ENCODE results near the gene GFY.
A peak's percentile ranks its signal among the peaks of the same experiment; 100 is the strongest.
"Not testable (repeated sequence)": the region's sequence is repeated elsewhere in the genome, so short reads cannot be mapped to it uniquely, and the experiment has no call there.

The GFY gene

DNA sequence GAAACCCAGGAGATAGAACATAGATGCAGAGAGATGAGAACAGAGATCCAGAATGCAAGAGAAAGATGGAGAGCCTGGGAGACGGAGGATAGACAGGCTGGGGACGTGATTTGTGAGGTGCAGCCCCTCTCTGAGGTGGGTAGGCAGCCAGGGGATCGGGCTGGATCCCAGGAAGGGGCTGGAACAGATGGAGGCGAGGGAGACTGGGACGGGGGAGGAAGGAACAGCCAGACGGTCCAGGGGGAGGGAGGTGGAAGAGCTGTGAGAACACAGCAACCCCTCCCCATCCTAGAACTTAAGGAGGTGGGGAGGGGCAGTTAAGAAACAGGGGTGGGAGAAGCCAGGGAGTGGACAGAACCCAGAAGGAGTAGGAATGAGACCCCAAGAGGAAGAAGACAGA, 13.1 kb downstream of the GFY start:
- no peak for DNase-seq
- in situ Hi-C loops (cut with HindIII; ENCODE audit: low pct_ligation_motif_present, low pct_unique_long_range_greater_than_20kb, low sequenced_read_pairs): no loop called here

DNA sequence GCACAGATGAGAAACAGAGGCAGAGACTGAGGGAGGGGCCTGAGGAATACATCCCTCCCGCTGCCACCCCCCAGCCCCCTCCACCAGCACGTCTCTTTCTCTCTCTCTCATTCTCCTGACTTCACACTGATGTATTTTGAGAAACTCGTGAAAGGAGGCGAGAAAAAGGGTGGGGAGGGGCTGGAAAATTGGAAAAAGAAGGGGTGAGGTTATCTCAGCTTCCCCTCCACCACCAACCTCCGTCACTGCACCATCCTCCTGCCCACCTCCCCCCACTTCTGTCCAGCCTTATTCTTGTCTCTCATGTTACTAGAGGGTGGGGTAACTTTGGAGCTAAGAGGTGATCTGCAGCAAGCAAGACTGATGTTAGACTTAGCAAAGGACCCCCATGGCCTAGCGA, 14.6 kb downstream of the GFY start:
- in situ Hi-C loops (cut with HindIII; ENCODE audit: low pct_ligation_motif_present, low pct_unique_long_range_greater_than_20kb, low sequenced_read_pairs): no loop called here

DNA sequence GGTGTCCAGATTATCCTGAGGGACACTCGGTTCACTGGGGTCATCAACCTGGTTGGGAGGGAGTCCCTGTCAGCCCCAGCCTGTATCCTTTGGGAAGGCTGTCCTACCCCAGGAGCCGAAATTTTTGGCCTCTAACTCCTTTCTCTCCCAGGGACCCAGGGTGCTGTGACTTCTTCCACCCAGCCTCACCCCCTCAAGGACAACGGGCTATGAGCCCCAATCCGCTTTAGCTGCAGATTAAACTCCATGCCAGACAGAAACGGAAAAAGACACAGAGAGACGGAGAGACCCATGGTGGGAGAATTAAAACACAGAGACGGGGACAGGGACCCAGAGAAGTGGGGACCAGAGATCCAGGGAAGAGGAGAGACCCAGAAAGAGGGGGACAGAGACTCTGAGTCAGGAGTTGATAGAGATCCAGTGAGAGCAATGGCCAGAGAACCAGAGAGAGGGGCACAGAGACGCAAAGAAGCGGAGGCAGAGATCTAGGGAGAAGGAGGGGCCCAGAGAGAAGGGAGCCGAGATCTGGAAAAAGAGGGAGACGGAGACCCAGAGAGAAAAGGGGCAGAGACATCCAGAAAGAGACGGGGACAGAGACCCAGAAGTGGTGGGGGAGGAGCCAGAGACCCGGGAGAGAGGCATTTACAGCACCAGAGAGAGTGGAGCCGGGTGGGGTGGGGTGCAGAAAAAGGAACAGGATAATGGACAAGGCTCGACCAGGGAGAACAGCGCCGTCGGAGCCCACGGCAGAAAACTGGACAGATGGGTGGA, 15.4 kb downstream of the GFY start:
- DNase-seq: no peak
- in situ Hi-C loops (cut with HindIII; ENCODE audit: low pct_ligation_motif_present, low pct_unique_long_range_greater_than_20kb, low sequenced_read_pairs): no loop called here

More for the DNA sequence above, 14.6 kb downstream of the GFY start:
- no peak for DNase-seq

DNA sequence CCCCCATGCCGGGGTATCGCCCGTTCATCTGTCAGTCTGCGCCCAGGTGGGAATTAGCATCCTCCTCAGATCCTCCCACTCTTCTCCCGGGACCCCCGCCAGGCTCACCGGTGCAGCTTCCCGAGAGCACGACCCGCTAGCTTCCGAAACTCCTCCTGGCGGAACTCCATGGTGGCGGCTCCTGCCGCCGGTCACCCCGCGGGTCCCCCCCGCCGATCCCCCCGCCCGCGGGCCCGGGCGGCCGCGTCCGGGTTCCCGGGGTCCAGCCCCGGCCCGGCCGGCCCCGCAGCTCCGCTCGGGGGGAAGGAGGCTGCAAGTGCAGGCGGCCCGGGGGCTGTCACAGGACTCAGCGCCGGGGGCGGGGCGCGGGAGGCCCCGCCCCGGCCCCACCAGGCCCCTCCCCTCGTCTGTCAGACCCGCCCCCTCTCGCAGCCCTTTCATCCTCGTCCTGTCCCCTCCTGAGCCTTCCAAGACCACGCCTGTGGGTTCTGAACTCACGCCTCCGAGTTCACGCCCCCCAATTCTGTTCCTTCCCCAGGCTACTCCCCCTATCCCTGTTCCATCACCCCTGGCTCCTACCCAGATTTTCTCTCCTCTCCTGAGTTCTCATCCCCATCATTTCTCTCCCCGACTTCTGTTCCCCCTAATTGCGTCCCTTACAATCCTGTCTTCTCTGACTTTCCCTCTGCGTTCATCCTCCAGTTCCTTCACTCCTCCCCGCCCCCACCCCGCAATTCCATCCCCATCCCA, 16.2 kb downstream of the GFY start, which contains the start of gene SLC17A7:
Gene SLC17A7 (minus strand): TSS at position 318 of the 750 bp plus-strand sequence. CDS start 148 bp downstream, at position 170.
- in situ Hi-C loops (cut with HindIII; ENCODE audit: low pct_ligation_motif_present, low pct_unique_long_range_greater_than_20kb, low sequenced_read_pairs): no loop called here
- DNase-seq: peak; percentile 32

DNA sequence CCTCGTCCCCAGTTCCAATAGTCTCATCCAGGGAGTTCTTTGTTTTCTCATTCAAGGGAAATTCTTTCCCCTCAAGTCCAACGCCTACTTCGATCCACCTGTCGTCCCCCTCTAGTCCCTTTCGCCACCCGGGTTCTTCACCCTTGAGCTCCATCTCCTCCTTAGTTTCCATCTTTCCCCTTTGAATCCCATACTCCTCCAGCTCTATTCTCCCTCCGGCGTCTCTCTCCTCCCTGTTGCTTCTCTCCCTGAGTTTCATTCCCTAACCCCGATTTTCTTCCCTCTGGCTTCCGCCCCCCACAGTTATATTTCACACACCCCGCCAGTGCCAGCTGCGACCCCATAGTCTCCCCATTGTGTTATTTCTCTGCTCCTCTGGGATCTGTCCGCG, 16.8 kb downstream of the GFY start:
- in situ Hi-C loops (cut with HindIII; ENCODE audit: low pct_ligation_motif_present, low pct_unique_long_range_greater_than_20kb, low sequenced_read_pairs): no loop called here
- DNase-seq: no peak

DNA sequence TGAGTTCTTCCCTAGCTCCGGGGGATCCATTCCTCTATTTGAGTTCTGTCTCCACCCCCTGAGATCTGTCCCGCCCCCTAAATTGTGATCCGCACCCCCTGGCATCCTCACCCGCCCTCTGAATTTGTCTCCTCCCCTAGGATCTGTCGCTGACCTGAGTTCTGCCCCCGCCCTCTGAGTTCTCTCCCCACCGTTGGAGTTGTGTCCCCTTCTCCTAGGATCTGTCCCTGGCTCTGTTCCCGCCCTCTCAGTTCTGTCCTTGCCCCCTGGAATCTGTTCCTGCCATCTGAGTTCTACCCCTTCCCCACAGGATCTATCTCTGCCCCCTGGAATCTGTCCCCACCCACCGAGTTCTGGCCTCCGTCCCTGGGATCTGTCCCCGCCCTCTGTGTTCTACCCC, 17.2 kb downstream of the GFY start:
- peak; percentile 45 for DNase-seq
- in situ Hi-C loops (cut with HindIII; ENCODE audit: low pct_ligation_motif_present, low pct_unique_long_range_greater_than_20kb, low sequenced_read_pairs): no loop called here

DNA sequence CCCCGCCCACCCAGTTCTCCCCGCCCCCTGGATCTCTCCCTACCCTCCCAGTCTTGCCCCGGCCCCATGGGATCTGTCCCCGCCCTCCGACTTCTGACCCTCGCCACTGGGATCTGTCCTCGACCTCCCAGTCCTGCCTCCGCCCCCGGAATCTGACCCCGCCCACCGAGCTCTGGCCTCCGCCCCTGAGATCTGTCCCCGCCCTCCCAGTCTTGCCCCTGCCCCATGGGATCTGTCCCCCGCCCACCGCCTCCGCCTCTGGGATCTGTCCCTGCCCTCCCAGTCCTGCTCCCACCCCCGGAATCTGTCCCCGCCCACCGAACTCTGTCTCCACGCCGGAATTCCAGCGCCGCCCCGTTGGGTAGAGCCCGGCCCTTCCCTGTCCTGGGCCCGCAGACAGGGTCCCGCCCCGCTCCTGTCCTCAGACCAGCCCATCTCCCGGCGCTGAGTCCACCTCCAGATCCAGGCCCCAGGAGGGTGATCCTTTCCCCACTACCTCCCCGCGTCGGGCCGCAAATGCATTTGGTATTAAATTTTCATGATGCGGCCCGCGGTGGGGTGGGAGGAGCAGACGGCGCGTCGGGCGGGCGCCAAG, 17.7 kb downstream of the GFY start:
- in situ Hi-C loops (cut with HindIII; ENCODE audit: low pct_ligation_motif_present, low pct_unique_long_range_greater_than_20kb, low sequenced_read_pairs): no loop called here
- peak; percentile 91 for DNase-seq

DNA sequence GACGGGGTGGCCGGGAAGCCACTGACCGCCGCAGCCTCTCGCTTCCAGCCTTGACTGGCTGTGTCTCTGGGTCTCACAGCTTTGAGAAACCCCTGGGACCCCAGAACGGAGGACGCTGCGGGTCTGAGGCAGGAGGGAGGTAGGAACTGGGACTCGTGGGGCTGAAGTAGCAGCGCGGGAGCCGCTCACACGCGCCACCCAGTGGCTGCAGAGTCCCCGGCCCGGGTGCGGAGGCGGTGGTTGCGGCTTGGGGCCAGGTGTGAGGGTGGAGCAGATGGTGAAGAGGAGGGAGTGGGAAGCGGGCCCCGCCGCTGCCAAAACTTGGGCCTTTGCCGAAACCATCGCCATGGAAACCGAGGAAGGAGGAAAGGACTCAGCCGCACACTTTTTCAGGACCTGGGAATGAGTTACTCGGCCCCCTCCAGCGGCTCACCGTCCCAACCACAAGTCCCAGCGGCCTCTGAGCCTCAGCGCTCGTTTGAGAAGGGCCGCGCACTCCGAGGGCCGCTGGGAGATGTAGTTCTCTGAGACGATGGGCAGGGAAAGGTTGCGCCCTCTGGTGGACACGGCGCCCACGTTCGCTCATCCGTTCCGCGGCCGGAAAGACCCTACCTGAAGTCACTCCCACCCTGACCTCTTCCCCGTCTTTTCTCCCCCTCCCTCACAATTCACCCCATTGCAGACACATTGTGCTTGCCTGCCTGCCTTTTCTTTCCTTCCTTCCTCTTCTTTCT, 18.3 kb downstream of the GFY start:
- in situ Hi-C loops (cut with HindIII; ENCODE audit: low pct_ligation_motif_present, low pct_unique_long_range_greater_than_20kb, low sequenced_read_pairs): no loop called here
- DNase-seq: peak; percentile 91

DNA sequence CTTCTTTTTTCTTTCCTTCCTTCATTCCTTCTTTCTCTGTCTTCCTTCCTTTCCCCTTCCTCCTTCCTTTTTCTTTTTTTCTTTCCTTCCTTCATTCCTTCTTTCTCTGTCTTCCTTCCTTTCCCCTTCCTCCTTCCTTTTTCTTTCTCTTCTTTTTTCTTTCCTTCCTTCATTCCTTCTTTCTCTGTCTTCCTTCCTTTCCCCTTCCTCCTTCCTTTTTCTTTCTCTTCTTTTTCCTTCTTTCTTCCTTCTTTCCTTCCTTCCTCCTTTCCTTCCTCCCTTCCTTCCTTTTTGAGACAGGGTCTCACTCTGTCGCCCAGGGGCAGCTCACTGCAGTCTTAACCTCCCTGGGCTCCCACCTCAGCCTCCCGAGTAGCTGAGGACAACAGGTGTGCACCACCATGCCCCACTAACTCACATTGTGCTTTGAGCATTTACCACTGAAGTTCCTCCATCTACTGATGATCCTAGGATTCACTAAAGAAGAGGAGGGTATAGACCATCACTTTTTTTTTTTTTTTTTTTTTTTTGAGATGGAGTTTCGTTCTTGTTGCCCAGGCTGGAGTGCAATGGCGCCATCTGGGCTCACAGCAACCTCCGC, 19.0 kb downstream of the GFY start:
- DNase-seq; in situ Hi-C loops (cut with HindIII; ENCODE audit: low pct_ligation_motif_present, low pct_unique_long_range_greater_than_20kb, low sequenced_read_pairs): not testable (repeated sequence)

DNA sequence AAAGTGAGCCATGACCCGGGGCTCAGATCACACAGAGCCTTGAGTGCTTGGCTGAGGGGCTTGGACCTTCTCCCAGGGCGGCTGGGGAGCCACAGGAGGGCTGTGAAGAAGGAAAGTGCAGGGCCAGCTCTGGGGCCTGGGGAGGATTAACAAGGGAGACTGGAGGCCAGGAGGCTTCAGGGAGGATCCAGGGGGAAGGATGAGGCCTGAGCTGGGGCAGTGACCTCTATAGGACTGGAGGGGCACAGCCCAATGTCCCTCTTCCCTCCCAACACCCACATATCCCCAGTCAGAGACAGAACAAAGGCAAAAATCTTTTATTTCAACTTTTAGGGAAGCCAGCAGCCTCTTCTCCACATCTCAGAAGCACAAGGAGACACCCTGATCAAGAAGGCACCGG, 20.8 kb downstream of the GFY start:
- in situ Hi-C loops (cut with HindIII; ENCODE audit: low pct_ligation_motif_present, low pct_unique_long_range_greater_than_20kb, low sequenced_read_pairs): no loop called here
- no peak for DNase-seq

DNA sequence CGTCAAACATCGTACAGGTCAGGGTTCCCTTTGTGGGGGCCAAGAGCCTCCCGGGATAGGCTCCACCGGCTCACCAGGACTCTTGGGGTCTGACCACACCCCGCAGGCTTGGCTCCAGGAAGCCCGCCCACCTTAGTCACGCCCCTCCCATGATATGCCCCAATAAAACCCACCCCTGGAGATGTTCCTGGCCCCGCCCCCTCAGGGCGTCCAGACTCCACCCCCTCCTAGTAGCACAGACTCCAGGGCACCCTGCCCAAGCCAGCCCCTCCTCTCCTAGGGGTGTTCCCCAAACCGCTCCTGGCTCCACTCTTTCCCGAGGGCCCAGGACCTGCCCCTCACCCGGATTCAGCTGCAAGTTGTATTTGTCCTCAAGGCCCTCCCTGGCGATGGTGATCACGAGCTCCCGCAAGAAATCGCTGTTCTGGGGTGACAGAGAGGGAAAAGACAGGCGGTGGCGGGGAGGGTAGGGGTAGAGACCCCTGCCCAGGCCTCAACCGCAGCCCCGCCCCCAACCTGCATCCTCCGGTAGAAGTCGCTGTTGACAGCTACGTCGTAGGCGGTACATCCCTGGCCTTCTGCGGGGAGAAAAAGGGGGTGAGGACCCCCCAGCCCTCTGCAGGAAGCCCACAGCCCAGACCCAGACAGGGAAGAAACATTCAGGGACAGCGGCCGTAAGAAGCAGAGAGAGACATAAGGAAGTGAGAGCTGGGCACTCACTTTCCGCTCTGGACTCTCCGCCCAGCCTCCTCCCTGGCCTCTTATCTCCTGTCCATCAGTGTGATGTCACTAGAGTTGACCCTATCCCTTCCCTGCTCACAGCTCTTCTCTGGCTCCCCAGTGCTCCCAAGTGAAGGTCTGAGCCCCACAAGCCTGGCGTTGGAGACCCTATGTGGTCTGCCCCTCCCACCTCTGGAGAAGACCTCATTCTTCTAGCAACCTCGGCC, 22.6 kb downstream of the GFY start:
- peak; percentile 22 for DNase-seq
- in situ Hi-C loops (cut with HindIII; ENCODE audit: low pct_ligation_motif_present, low pct_unique_long_range_greater_than_20kb, low sequenced_read_pairs): no loop called here

DNA sequence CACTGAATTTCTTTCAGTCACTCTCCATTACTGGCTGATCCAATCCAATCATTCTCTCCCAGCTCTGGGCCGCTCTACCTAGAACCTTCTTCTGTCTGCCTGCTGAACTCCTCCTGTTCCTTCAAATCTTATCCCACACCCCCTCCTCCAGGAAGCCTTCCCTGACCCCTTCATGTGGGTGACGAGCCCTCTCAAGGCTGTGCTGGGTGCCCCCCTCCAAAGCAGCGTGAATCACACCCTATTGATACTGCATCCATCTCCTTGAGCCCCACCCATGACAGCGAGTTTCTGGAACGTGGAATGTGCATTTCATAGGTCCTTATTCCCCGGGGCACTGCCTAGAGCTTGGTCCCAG, 23.2 kb downstream of the GFY start:
- in situ Hi-C loops (cut with HindIII; ENCODE audit: low pct_ligation_motif_present, low pct_unique_long_range_greater_than_20kb, low sequenced_read_pairs): no loop called here
- no peak for DNase-seq

DNA sequence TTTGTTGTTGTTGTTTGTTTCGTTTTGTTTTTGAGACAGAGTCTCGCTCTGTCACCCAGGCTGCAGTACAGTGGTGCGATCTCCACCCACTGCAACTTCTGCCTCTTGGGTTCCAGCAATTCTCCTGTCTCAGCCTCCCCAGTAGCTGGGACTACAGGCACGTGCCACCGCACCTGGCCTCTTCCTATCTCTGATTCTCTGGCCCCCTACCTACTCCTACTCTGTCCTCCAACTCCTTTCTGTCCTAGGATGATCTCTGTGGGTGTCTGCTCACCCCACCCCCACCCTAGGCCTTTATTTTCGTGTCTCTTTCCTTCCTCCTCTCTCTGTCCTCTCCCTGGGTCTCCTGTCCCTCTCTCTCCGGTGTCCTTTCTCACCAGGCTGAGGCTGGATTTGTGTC, 25.2 kb downstream of the GFY start:
- in situ Hi-C loops (cut with HindIII; ENCODE audit: low pct_ligation_motif_present, low pct_unique_long_range_greater_than_20kb, low sequenced_read_pairs): no loop called here
- DNase-seq: no peak

DNA sequence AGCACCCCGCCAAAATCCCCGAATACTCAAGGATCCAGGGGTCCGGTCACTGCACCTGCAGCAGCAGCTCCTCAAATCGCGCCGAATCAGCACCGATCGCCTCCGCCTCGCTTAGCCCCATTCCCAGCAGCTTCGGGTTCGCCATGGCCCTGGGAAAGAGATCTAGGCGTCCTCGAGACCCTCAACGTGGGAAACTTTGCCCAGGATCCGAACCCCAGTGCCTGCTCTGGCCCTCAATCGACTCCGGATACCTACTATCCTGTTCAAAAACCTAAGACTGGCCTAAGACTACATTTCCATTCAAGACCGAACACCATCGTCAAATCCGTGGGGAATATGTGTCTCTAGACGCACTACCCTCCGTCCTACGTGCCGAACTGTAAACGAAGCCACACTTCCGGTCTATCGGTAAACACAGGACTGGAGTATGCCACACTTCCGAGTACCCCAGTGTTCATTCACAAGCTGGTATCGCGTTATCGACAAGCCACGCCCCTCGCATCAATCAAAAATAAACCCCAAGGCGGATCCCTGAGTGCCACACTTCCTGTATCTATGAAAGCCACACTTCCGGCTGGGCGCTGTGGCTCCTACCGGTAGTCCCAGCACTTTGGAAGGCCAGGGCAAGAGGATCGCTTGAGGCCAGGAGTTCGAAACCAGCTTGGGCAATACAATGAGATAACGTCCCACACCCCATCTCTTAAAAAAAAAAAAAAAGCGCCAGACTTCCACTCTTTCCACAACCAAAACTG, 26.4 kb downstream of the GFY start, which contains the start of gene PIH1D1:
Gene PIH1D1 (minus strand): TSS at position 385 of the 752 bp plus-strand sequence. CDS start 240 bp downstream, at position 145.
- DNase-seq: peak; percentile 98
- in situ Hi-C loops (cut with HindIII; ENCODE audit: low pct_ligation_motif_present, low pct_unique_long_range_greater_than_20kb, low sequenced_read_pairs): no loop called here

DNA sequence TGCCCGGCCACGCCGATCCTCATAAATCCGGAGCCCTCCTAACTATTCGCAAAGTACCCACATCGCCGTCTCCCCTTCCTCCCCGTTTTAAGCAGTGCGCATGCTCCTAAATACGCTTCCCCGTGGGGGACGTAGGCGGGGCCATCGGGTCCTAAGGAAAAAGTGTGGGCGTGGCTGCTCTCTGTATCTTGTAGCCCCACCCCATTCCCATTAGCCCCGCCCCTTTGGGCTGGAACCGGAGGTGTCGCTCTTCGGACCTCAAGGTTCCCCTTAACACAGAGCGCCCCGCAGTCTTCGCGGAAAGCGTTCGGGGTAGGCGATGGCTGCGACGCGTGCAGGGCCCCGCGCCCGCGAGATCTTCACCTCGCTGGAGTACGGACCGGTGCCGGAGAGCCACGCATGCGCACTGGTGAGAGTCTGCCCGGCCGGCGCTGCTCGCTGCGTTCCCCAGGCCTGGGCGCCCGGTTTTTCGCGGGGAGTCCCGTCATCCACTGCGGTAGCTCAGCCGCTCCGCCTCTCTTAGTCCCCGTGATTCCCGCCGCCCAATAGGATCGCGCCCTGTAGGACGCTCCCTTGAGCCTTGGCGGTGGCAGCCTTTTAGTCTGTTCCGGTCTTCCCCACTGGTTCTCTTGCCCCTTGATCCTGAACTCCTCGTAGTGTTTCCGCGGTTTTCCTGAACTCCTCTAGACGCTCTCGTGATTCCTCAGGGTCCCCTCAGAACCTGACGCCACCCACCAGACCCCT, 28.0 kb downstream of the GFY start, which contains the start of gene ALDH16A1:
Gene ALDH16A1 (plus strand): TSS at position 213 of the 744 bp plus-strand sequence. CDS start 107 bp downstream, at position 320.
- in situ Hi-C loops (cut with HindIII; ENCODE audit: low pct_ligation_motif_present, low pct_unique_long_range_greater_than_20kb, low sequenced_read_pairs): no loop called here
- DNase-seq: peak; percentile 96

DNA sequence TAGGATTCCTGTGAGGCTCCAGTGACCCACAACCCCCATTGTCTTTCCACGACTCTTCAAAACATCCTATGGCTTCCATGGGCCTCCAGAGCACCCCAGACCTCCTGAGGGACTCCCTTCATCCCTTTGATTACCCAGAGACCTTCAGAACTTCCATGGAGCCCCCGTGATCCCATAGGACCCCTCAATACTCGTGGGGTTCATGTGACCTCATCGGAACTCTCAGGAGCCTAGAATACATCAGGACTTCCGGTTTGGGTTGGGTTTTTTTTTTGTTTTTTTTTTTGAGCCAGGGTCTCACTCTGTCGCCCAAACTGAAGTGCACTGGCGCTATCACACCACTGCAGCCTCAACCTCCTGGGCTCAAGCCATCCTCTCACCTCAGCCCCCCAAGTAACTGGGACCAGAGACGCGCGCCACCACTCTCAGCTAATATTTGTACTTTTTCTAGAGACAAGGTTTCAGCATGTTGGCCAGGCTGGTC, 28.6 kb downstream of the GFY start:
- DNase-seq: no peak
- in situ Hi-C loops (cut with HindIII; ENCODE audit: low pct_ligation_motif_present, low pct_unique_long_range_greater_than_20kb, low sequenced_read_pairs): no loop called here
